Trophoblast cell (in vitro differentiated cells and primary cell): ENCODE data around the gene RBMS1.
A peak's percentile ranks its signal among the peaks of the same experiment; 100 is the strongest.

Experiments used
- DNase-seq, 2 donors: peaks; one replicate each; pipeline ENCODE4 v3.0.0-alpha.2; 2016
- H2AFZ ChIP-seq: 2 replicates; pipeline ENCODE4 v1.6.1; 2013; ENCODE audit warnings: low read length, moderate library complexity, mild to moderate bottlenecking; ENCODE audit not compliant: insufficient read depth, poor library complexity
- H2AK5ac ChIP-seq: 2 replicates; pipeline ENCODE4 v1.6.1; 2013; ENCODE audit warnings: mild to moderate bottlenecking, low read length
- H2BK120ac ChIP-seq: 2 replicates; pipeline ENCODE4 v1.6.1; 2013; ENCODE audit warnings: low read length, mild to moderate bottlenecking, moderate library complexity; ENCODE audit not compliant: insufficient read depth, poor library complexity
- H2BK12ac ChIP-seq: 2 replicates; pipeline ENCODE4 v1.6.1; 2013; ENCODE audit warnings: mild to moderate bottlenecking, low read length, moderate library complexity
- H2BK5ac ChIP-seq: 2 replicates; pipeline ENCODE4 v1.6.1; 2013; ENCODE audit warnings: low read length, low read depth, moderate library complexity, mild to moderate bottlenecking; ENCODE audit not compliant: poor library complexity
- H3K14ac ChIP-seq: 2 replicates; pipeline ENCODE4 v1.6.1; 2013; ENCODE audit warnings: mild to moderate bottlenecking, low read length
- H3K18ac ChIP-seq: 2 replicates; pipeline ENCODE4 v1.6.1; 2013; ENCODE audit warnings: mild to moderate bottlenecking, low read length
- H3K23ac ChIP-seq: 2 replicates; pipeline ENCODE4 v1.6.1; 2013; ENCODE audit warnings: low read length
- H3K27ac ChIP-seq: 2 replicates; pipeline ENCODE4 v1.5.1; 2013; ENCODE audit warnings: low read depth, mild to moderate bottlenecking, inconsistent platforms, low read length, moderate library complexity
- H3K27me3 ChIP-seq: 2 replicates; pipeline ENCODE4 v1.6.1; 2013; ENCODE audit warnings: inconsistent platforms, mild to moderate bottlenecking, low read length, moderate library complexity; ENCODE audit not compliant: insufficient read depth
- H3K36me3 ChIP-seq, 2 experiments: 1 replicate in 1 of 2; 2 replicates in 1 of 2; pipeline ENCODE4 v1.6.1; 2013; ENCODE audit warnings: low read length in 2 of 2, mild to moderate bottlenecking in 2 of 2, moderate library complexity in 1 of 2; ENCODE audit not compliant: insufficient read depth in 2 of 2, control insufficient read depth in 1 of 2
- H3K4ac ChIP-seq: 2 replicates; pipeline ENCODE4 v1.6.1; 2013; ENCODE audit warnings: low read depth, mild to moderate bottlenecking, low read length, moderate library complexity
- H3K4me1 ChIP-seq, 2 experiments: 1 replicate in 1 of 2; 2 replicates in 1 of 2; pipeline ENCODE4 v1.6.1; 2013; ENCODE audit warnings: low read length in 2 of 2, mild to moderate bottlenecking in 2 of 2, moderate library complexity in 1 of 2; ENCODE audit not compliant: insufficient read depth in 2 of 2, control insufficient read depth in 1 of 2
- H3K4me2 ChIP-seq: 2 replicates; pipeline ENCODE4 v1.6.1; 2013; ENCODE audit warnings: inconsistent platforms, mild to moderate bottlenecking, low read length, moderate library complexity
- H3K4me3 ChIP-seq: 2 replicates; pipeline ENCODE4 v1.5.1; 2013; ENCODE audit warnings: mild to moderate bottlenecking, low read depth, low read length, inconsistent platforms
- H3K79me1 ChIP-seq: one replicate; pipeline ENCODE4 v1.6.1; 2013; ENCODE audit warnings: low read length
- H3K79me2 ChIP-seq: 2 replicates; pipeline ENCODE4 v1.6.1; 2013; ENCODE audit warnings: low read length, mild to moderate bottlenecking; ENCODE audit not compliant: control insufficient read depth, insufficient read depth, poor library complexity
- H3K9ac ChIP-seq: 2 replicates; pipeline ENCODE4 v1.6.1; 2013; ENCODE audit warnings: mild to moderate bottlenecking, low read length
- H3K9me3 ChIP-seq: 2 replicates; pipeline ENCODE4 v1.6.1; 2013; ENCODE audit warnings: low read depth, mild to moderate bottlenecking, control low read depth, inconsistent platforms, low read length; ENCODE audit not compliant: insufficient read depth
- H4K12ac ChIP-seq: 2 replicates; pipeline ENCODE4 v1.6.1; 2013; ENCODE audit warnings: low read depth, mild to moderate bottlenecking, low read length, moderate library complexity
- H4K8ac ChIP-seq: 2 replicates; pipeline ENCODE4 v1.6.1; 2013; ENCODE audit warnings: low read depth, mild to moderate bottlenecking, low read length, moderate library complexity
- H4K91ac ChIP-seq: one replicate; pipeline ENCODE4 v1.6.1; 2013; ENCODE audit warnings: low read depth, mild to moderate bottlenecking, low read length, moderate library complexity
- WGBS: extraction: QIAGEN DNeasy Blood & Tissue Kit; methylation state at CpG from one replicate; pipeline ENCODE4 v1.1.7; 2013; ENCODE audit warnings: missing lambda C conversion rate; ENCODE audit not compliant: insufficient read length, insufficient coverage; ENCODE audit errors: extremely low coverage; 5-methylcytosine and 5-hydroxymethylcytosine counted together

Gene RBMS1

GRCh38 chr2:160339726-160340125, 153.9 kb downstream of the RBMS1 start:
- H3K79me2 ChIP-seq, result peaks cover 9% of the 10 kb centered on the region
- no peak overlapping the region for H3K4ac ChIP-seq
- H4K12ac ChIP-seq, result no peak overlapping the region
- H2AFZ ChIP-seq, result no peak overlapping the region
- H3K9me3 ChIP-seq, result no peaks in the 10 kb centered on the region
- no peak overlapping the region for H3K27ac ChIP-seq
- H3K4me2 ChIP-seq, result no peak overlapping the region
- H2BK120ac ChIP-seq, result no peak overlapping the region
- H3K18ac ChIP-seq, result no peak overlapping the region
- no peak overlapping the region for H2BK5ac ChIP-seq
- no peak overlapping the region for H4K8ac ChIP-seq
- no peak overlapping the region for H4K91ac ChIP-seq
- no peak overlapping the region for H3K14ac ChIP-seq
- H3K27me3 ChIP-seq, result no peaks in the 10 kb centered on the region
- no peak overlapping the region for H2AK5ac ChIP-seq
- no peak overlapping the region for H3K23ac ChIP-seq
- peaks cover 6 to 12% of the 10 kb centered on the region in 2 experiments for H3K4me1 ChIP-seq
- H3K9ac ChIP-seq, result no peak overlapping the region
- H2BK12ac ChIP-seq, result no peak overlapping the region
- H3K36me3 ChIP-seq, result peaks cover 0 to 2% of the 10 kb centered on the region in 2 experiments
- no CpG with 5 or more reads among the region's 2 CpGs for WGBS
- H3K79me1 ChIP-seq, result no peaks in the 10 kb centered on the region
- H3K4me3 ChIP-seq, result no peak overlapping the region
- DNase-seq, result no peak

- H3K27ac ChIP-seq, result no peak overlapping the region
- no peak for DNase-seq
- no peak overlapping the region for H2AFZ ChIP-seq
- no peak overlapping the region for H2BK120ac ChIP-seq
- no peak overlapping the region for H4K8ac ChIP-seq
- no peak overlapping the region for H4K12ac ChIP-seq
- no peak overlapping the region for H3K4me3 ChIP-seq
- H3K23ac ChIP-seq, result no peak overlapping the region
- no peak overlapping the region for H3K4me2 ChIP-seq
- peak overlapping the region; percentile 12 for H3K9ac ChIP-seq
- peaks cover 0 to 2% of the 10 kb centered on the region in 2 experiments for H3K36me3 ChIP-seq
- peak overlapping the region; percentile 13 for H3K4ac ChIP-seq
- H2BK5ac ChIP-seq, result no peak overlapping the region
- no peak overlapping the region for H3K14ac ChIP-seq
- no peak overlapping the region for H2BK12ac ChIP-seq
- H3K4me1 ChIP-seq, result peaks cover 6 to 16% of the 10 kb centered on the region in 2 experiments
- no peaks in the 10 kb centered on the region for H3K9me3 ChIP-seq
- whole genome bisulfite sequencing, result no CpG with 5 or more reads among the region's 5 CpGs
- no peaks in the 10 kb centered on the region for H3K79me1 ChIP-seq
- H3K79me2 ChIP-seq, result peaks cover 9% of the 10 kb centered on the region
- H3K18ac ChIP-seq, result no peak overlapping the region
- no peak overlapping the region for H2AK5ac ChIP-seq
- no peak overlapping the region for H4K91ac ChIP-seq
- H3K27me3 ChIP-seq, result no peaks in the 10 kb centered on the region
These were observed 154.5 kb downstream of the RBMS1 start for GRCh38 chr2:160338901-160339685.

GRCh38 chr2:160337728-160338127, 155.9 kb downstream of the RBMS1 start:
- no peak overlapping the region for H3K14ac ChIP-seq

GRCh38 chr2:160336635-160337034, 157.0 kb downstream of the RBMS1 start:
- Histone ChIP-seq H2BK120ac (no peak overlapping the region), H3K36me3 (peaks cover 0 to 2% of the 10 kb centered on the region in 2 experiments), H4K91ac (no peak overlapping the region), H2BK5ac (no peak overlapping the region), H2BK12ac (no peak overlapping the region), H3K79me2 (peaks cover 10% of the 10 kb centered on the region), H3K4me2 (no peak overlapping the region), H3K27ac (no peak overlapping the region), H3K4me3 (no peak overlapping the region), H3K18ac (no peak overlapping the region), H3K9ac (no peak overlapping the region), H3K79me1 (no peaks in the 10 kb centered on the region), H3K27me3 (no peaks in the 10 kb centered on the region), H4K8ac (no peak overlapping the region), H3K14ac (no peak overlapping the region), H4K12ac (no peak overlapping the region), H3K23ac (no peak overlapping the region), H2AFZ (no peak overlapping the region), H3K4me1 (peaks cover 6 to 19% of the 10 kb centered on the region in 2 experiments), H3K4ac (no peak overlapping the region), H2AK5ac (no peak overlapping the region), H3K9me3 (no peaks in the 10 kb centered on the region)
- no peak for DNase-seq
- WGBS, result no CpG with 5 or more reads among the region's 4 CpGs

More at GRCh38 chr2:160337728-160338127, 155.9 kb downstream of the RBMS1 start:
- Histone ChIP-seq H3K4me1 (peaks cover 6 to 16% of the 10 kb centered on the region in 2 experiments), H4K91ac (no peak overlapping the region), H3K27ac (no peak overlapping the region), H4K8ac (no peak overlapping the region), H2AK5ac (no peak overlapping the region), H3K36me3 (peaks cover 0 to 2% of the 10 kb centered on the region in 2 experiments), H3K4ac (peak overlapping the region; percentile 19), H2BK5ac (no peak overlapping the region), H3K9ac (no peak overlapping the region), H3K4me3 (no peak overlapping the region), H3K27me3 (no peaks in the 10 kb centered on the region), H3K23ac (no peak overlapping the region), H2AFZ (no peak overlapping the region), H3K79me1 (no peaks in the 10 kb centered on the region), H3K9me3 (no peaks in the 10 kb centered on the region), H3K79me2 (peaks cover 10% of the 10 kb centered on the region), H3K18ac (no peak overlapping the region), H2BK12ac (no peak overlapping the region), H3K4me2 (no peak overlapping the region), H4K12ac (no peak overlapping the region), H2BK120ac (no peak overlapping the region)
- peak in 1 of 2 donors; percentile 51 for DNase-seq
- WGBS, result no CpG with 5 or more reads among the region's 3 CpGs
